ENCODE data around the gene LRRC27. TPM values are rescaled to one million over a fixed set of nuclear protein-coding genes. Genes with fewer than 3 reads are reported as not detected.
A peak's percentile ranks its signal among the peaks of the same experiment; 100 is the strongest.

The LRRC27 gene
- total and polyA plus RNA-seq, 2 donors (not counting 1 experiment from before 2014, with no cell fraction given), result 23.6 to 25.6 TPM

DNA sequence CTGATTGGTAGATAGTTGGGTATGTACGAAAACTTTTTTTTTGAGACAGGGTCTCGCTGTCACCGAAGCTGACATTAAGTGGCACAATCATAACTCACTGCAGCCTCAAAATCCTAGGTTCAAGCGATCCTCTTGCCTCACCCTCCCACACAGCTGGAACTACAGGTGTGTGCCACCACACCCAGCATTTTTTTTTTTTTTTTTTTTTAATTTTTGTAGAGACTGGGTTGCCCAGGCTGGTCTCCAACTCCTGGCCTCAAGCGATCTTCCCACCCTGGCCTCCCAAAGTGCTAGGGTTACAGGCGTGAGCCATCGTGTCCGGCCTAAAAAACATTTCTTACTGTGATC lies 1.5 kb upstream of the LRRC27 start:
- peaks cover 40% of the 10 kb centered on the region for H3K79me2 ChIP-seq (ENCODE audit: control insufficient read depth, insufficient read depth, low read length)
- H3K27ac ChIP-seq (ENCODE audit: low read length in 2 of 2), result no peak overlapping the region
- Mint-ChIP-seq H3K27me3 (no peaks in the 10 kb centered on the region), H3K27ac (peak overlapping the region; percentile 68), H3K4me1 (peaks cover 75% of the 10 kb centered on the region), H3K9me3 (ENCODE audit: insufficient read depth) (no peaks in the 10 kb centered on the region), H3K4me3 (peak overlapping the region; percentile 83)
- ChIA-PET POLR2A (interaction anchor here (0.7 kb wide), 2 partner anchors 22 to 67 kb away, joined by 3 to 4 read pairs; partner anchors contain the start of gene PWWP2B), CTCF (interaction anchor here (0.7 kb wide), 1 partner anchor 303 kb away, joined by 4 read pairs; no protein-coding TSS in a partner anchor)
- H3K9ac ChIP-seq (ENCODE audit: low read length), result peak overlapping the region; percentile 93
- H4K20me1 ChIP-seq (ENCODE audit: control insufficient read depth, insufficient read depth, low read length, poor library complexity, severe bottlenecking), result peaks cover 15% of the 10 kb centered on the region
- peaks cover 0 to 2% of the 10 kb centered on the region in 2 experiments for H3K36me3 ChIP-seq (replicated peaks in 1 of 2; ENCODE audit: control extremely low read depth in 1 of 2, control insufficient read depth in 1 of 2, extremely low read depth in 1 of 2, insufficient read depth in 2 of 2, low read length in 1 of 2)
- no peaks in the 10 kb centered on the region for H3K27me3 ChIP-seq (replicated peaks in 1 of 4; ENCODE audit: control extremely low read depth in 1 of 4, control insufficient read depth in 3 of 4, insufficient read depth in 4 of 4, low read length in 3 of 4)
- peaks cover 38 to 47% of the 10 kb centered on the region in 2 donors for H3K4me1 ChIP-seq (ENCODE audit: control insufficient read depth in 2 of 2, insufficient read depth in 2 of 2, low read length in 2 of 2)
- 85% methylated on average over 4 of the region's 8 CpGs for WGBS (ENCODE audit: insufficient coverage)
- no peak overlapping the region for H2AFZ ChIP-seq (ENCODE audit: insufficient read depth, low read depth, low read length, poor library complexity, severe bottlenecking)
- no peak for ATAC-seq (ENCODE audit: low read depth)
- intact Hi-C loops (cut with micrococcal nuclease), result loop anchor here (5.0 kb wide), 2 partner anchors 262 to 932 kb away; no protein-coding TSS in a partner anchor
- peaks cover 0 to 4% (median 0%) of the 10 kb centered on the region in 3 donors for H3K9me3 ChIP-seq (ENCODE audit: control extremely low read depth in 1 of 3, control insufficient read depth in 2 of 3, insufficient read depth in 1 of 3, low read length in 2 of 3)
- TF ChIP-seq, protein P1, sequence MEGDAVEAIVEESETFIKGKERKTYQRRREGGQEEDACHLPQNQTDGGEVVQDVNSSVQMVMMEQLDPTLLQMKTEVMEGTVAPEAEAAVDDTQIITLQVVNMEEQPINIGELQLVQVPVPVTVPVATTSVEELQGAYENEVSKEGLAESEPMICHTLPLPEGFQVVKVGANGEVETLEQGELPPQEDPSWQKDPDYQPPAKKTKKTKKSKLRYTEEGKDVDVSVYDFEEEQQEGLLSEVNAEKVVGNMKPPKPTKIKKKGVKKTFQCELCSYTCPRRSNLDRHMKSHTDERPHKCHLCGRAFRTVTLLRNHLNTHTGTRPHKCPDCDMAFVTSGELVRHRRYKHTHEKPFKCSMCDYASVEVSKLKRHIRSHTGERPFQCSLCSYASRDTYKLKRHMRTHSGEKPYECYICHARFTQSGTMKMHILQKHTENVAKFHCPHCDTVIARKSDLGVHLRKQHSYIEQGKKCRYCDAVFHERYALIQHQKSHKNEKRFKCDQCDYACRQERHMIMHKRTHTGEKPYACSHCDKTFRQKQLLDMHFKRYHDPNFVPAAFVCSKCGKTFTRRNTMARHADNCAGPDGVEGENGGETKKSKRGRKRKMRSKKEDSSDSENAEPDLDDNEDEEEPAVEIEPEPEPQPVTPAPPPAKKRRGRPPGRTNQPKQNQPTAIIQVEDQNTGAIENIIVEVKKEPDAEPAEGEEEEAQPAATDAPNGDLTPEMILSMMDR (IDR thresholded peaks at IDR 0.05), result no peak
- TF ChIP-seq EZH2 (IDR thresholded peaks at IDR 0.05; ENCODE audit: borderline replicate concordance, insufficient read depth, low read depth, low read length, poor library complexity, severe bottlenecking), result no peak
- H3K4me3 ChIP-seq (ENCODE audit: control extremely low read depth in 1 of 5, extremely low read depth in 1 of 5, insufficient read depth in 1 of 5, low read depth in 2 of 5, low read length in 4 of 5), result peak overlapping the region in 4 of 5 experiments; percentile 88 to 95 (median 92)
- peak overlapping the region; percentile 75 for H3K4me2 ChIP-seq (replicated peaks; ENCODE audit: low read depth, low read length, poor library complexity, severe bottlenecking)
- DNase-seq, result no peak

DNA sequence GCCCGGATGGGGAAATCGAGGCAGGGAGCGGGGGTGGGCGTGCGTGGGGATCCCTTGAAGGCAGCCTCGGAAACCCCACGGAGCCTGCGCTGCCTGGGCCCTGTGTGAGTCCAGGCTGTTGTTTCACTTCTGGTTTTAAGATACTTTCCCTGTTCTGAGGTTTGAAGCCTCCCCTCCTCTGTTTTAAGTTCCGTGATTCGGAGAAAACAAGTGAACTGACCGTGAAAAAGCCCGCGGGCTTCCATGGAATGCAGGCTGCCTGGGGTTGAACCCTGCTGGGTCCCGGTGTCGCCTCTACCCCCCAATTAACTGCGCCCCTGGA lies 401 bp downstream of the LRRC27 start:
- peaks cover 15% of the 10 kb centered on the region for H4K20me1 ChIP-seq (ENCODE audit: control insufficient read depth, insufficient read depth, low read length, poor library complexity, severe bottlenecking)
- peaks cover 37% of the 10 kb centered on the region for H3K79me2 ChIP-seq (ENCODE audit: control insufficient read depth, insufficient read depth, low read length)
- Mint-ChIP-seq H3K27me3 (no peaks in the 10 kb centered on the region), H3K4me3 (peak overlapping the region; percentile 83), H3K4me1 (peaks cover 77% of the 10 kb centered on the region), H3K9me3 (ENCODE audit: insufficient read depth) (no peaks in the 10 kb centered on the region), H3K27ac (peak overlapping the region; percentile 99)
- ATAC-seq (ENCODE audit: low read depth) (peak; percentile 59), DNase-seq (peak; percentile 92)
- H3K4me3 ChIP-seq (ENCODE audit: control extremely low read depth in 1 of 5, extremely low read depth in 1 of 5, insufficient read depth in 1 of 5, low read depth in 2 of 5, low read length in 4 of 5), result peak overlapping the region; percentile 65 to 94 (median 88)
- POLR2A ChIA-PET, result interaction anchor here (1.1 kb wide), 1 partner anchor 25 kb away, joined by 3 read pairs; the partner anchor contains the start of gene STK32C
- H3K27ac ChIP-seq (ENCODE audit: low read length in 2 of 2), result peak overlapping the region; percentile 93 to 96
- CTCF ChIA-PET, result no interaction called here
- peak overlapping the region; percentile 81 for H2AFZ ChIP-seq (ENCODE audit: insufficient read depth, low read depth, low read length, poor library complexity, severe bottlenecking)
- peak overlapping the region; percentile 79 for H3K9ac ChIP-seq (ENCODE audit: low read length)
- no peaks in the 10 kb centered on the region for H3K27me3 ChIP-seq (replicated peaks in 1 of 4; ENCODE audit: control extremely low read depth in 1 of 4, control insufficient read depth in 3 of 4, insufficient read depth in 4 of 4, low read length in 3 of 4)
- 4% methylated on average over 15 of the region's 16 CpGs for WGBS (ENCODE audit: insufficient coverage)
- peaks cover 50 to 66% of the 10 kb centered on the region in 2 donors for H3K4me1 ChIP-seq (ENCODE audit: control insufficient read depth in 2 of 2, insufficient read depth in 2 of 2, low read length in 2 of 2)
- intact Hi-C loops (cut with micrococcal nuclease), result loop anchor here (1.0 to 5.0 kb wide), 7 partner anchors 24 to 930 kb away; partner anchors contain the start of genes INPP5A and PWWP2B
- H3K4me2 ChIP-seq (replicated peaks; ENCODE audit: low read depth, low read length, poor library complexity, severe bottlenecking), result peak overlapping the region; percentile 75
- H3K9me3 ChIP-seq (ENCODE audit: control extremely low read depth in 1 of 3, control insufficient read depth in 2 of 3, insufficient read depth in 1 of 3, low read length in 2 of 3), result peaks cover 0 to 5% (median 0%) of the 10 kb centered on the region in 3 donors
- H3K36me3 ChIP-seq (replicated peaks in 1 of 2; ENCODE audit: control extremely low read depth in 1 of 2, control insufficient read depth in 1 of 2, extremely low read depth in 1 of 2, insufficient read depth in 2 of 2, low read length in 1 of 2), result peaks cover 0 to 2% of the 10 kb centered on the region in 2 experiments
- TF ChIP-seq, protein P1 (IDR thresholded peaks at IDR 0.05), result no peak
